ENCODE results near the gene MAPK8IP2.
A peak's percentile ranks its signal among the peaks of the same experiment; 100 is the strongest.

Gene MAPK8IP2

GRCh38 chr22:50600538-50600937 is at the start of gene MAPK8IP2:
TSS of gene MAPK8IP2 (plus strand) at chr22:50600793. CDS start at chr22:50600819, 26 bp downstream.
- peak; percentile 49 for DNase-seq

- DNase-seq: no peak
These were observed 49.3 kb upstream of the MAPK8IP2 start for GRCh38 chr22:50551160-50551752.

- no peak for DNase-seq
These were observed 47.3 kb upstream of the MAPK8IP2 start for GRCh38 chr22:50553310-50553709.

- no peak for DNase-seq
These were observed 43.9 kb upstream of the MAPK8IP2 start for GRCh38 chr22:50556703-50557102.

GRCh38 chr22:50560034-50560433 is 40.6 kb upstream of the MAPK8IP2 start:
- DNase-seq: no peak

GRCh38 chr22:50561401-50562358 is 38.9 kb upstream of the MAPK8IP2 start:
- DNase-seq: no peak

GRCh38 chr22:50562523-50563412 is 37.8 kb upstream of the MAPK8IP2 start, which contains the start of gene SYCE3:
TSS of gene SYCE3 (minus strand) at chr22:50562919. CDS start at chr22:50556405, 6,514 bp downstream.
- peak; percentile 97 for DNase-seq

- no peak for DNase-seq
These were observed 37.0 kb upstream of the MAPK8IP2 start for GRCh38 chr22:50563413-50564160.

- DNase-seq: no peak
These were observed 36.3 kb upstream of the MAPK8IP2 start for GRCh38 chr22:50564289-50564688.

GRCh38 chr22:50567721-50568252 is 32.8 kb upstream of the MAPK8IP2 start:
- DNase-seq: no peak

GRCh38 chr22:50568626-50569025 is 32.0 kb upstream of the MAPK8IP2 start:
- DNase-seq: no peak

GRCh38 chr22:50569041-50569459 is 31.5 kb upstream of the MAPK8IP2 start:
- DNase-seq: no peak

GRCh38 chr22:50569896-50570535 is 30.6 kb upstream of the MAPK8IP2 start:
- no peak for DNase-seq

GRCh38 chr22:50570861-50571260 is 29.7 kb upstream of the MAPK8IP2 start:
- no peak for DNase-seq

GRCh38 chr22:50571264-50572175 is 29.1 kb upstream of the MAPK8IP2 start:
- DNase-seq: no peak

- DNase-seq: no peak
These were observed 27.6 kb upstream of the MAPK8IP2 start for GRCh38 chr22:50572965-50573364.

GRCh38 chr22:50573491-50574382 is 26.9 kb upstream of the MAPK8IP2 start:
- no peak for DNase-seq

GRCh38 chr22:50574383-50574755 is 26.2 kb upstream of the MAPK8IP2 start:
- no peak for DNase-seq

GRCh38 chr22:50575426-50575941 is 25.1 kb upstream of the MAPK8IP2 start:
- DNase-seq: no peak
